GM10248 (cell line): ENCODE results near the gene ADAP1.
"Not testable (repeated sequence)": the region's sequence is repeated elsewhere in the genome, so short reads cannot be mapped to it uniquely, and the experiment has no call there.

ENCODE experiments used
- CTCF ChIA-PET: fragments of 300-600 bp; sonication (Branson Sonifier 250); formaldehyde crosslinking; extraction: SDS; loops from one replicate; lab custom pipeline; 2021; ENCODE audit warnings: antibody characterized with exemption; lab: Yijun Ruan, JAX
- POLR2A ChIA-PET: fragments of 350-650 bp; sonication (Branson Sonifier 250); formaldehyde crosslinking; extraction: SDS; loops from one replicate; lab custom pipeline; 2020; ENCODE audit warnings: antibody characterized with exemption; lab: Yijun Ruan, JAX
- DNase-seq: peaks from one replicate; pipeline ENCODE4 v3.0.0; 2012; ENCODE audit errors: extremely low spot score
- CTCF ChIP-seq: IDR thresholded peaks from 2 replicates; pipeline ENCODE4 v1.5.1; 2012; ENCODE audit warnings: mild to moderate bottlenecking, low read depth; ENCODE audit errors: extremely low read depth, missing control alignments, control extremely low read depth

Gene ADAP1

DNA sequence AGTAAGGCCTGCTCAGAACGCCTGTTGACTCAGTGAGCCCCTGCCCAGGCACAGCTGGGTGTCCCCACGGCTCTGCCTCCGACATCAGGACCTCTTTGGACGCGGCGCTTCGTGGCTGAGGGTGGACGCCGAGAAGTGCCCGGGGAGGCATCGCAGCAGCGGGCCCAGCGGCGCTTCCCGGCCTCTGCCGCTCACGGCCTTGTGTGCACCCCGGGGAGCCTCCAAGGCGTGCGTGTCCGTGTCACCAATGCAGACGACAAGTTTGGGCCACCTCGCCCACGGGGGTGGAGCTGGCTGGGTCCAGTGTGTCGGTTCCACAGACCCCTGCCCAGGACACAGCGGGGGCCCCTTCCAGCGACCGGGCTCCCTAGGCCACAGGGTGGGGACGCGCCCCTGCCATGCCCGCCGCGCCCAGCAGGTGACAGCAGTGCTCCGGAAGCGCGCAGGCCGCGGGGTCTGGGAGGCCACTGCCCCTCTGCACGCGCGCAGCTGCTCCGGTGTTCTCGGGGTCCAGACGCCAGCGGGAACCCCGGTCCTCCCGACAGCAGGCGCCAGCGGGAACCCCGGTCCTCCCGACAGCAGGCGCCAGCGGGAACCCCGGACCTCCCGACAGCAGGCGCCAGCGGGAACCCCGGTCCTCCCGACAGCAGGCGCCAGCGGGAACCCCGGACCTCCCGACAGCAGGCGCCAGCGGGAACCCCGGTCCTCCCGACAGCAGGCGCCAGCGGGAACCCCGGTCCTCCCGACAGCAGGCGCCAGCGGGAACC lies 45.7 kb downstream of the ADAP1 start:
- TF ChIP-seq CTCF, result peak; percentile 98
- POLR2A ChIA-PET, result not testable (repeated sequence)
- CTCF ChIA-PET, result interaction anchor here (0.6 to 2.1 kb wide), 18 partner anchors 10 to 190 kb away, joined by 3 to 12 read pairs (median 4); no protein-coding TSS in a partner anchor
- peak; percentile 86 for DNase-seq

DNA sequence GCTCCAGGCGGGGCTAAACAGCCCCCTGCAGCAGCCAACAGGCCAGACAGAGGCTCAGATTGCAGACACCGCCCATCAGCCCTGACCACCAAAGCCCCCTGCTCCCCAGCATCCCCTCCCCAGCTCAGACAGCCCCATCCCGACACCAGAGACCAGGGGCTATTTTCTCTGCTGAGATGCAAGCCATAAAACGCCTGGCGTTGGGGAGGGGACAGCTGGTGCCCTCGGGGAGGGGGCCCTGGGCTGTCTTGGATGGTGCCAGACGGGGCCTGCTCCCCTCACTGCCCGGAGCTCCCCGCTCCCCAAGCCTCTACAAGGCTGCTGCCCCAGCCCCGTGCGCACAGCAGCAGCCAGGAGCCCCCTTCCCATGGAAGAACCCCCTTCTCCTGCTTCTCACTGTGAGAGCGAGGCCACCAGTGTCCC lies 46.3 kb downstream of the ADAP1 start:
- TF ChIP-seq CTCF, result no peak
- POLR2A ChIA-PET, result no interaction called here
- DNase-seq, result no peak
- CTCF ChIA-PET, result interaction anchor here (0.8 to 2.1 kb wide), 9 partner anchors 17 to 117 kb away, joined by 3 to 9 read pairs (median 4); no protein-coding TSS in a partner anchor

- CTCF ChIA-PET, result interaction anchor here (0.9 to 2.1 kb wide), 8 partner anchors 18 to 158 kb away, joined by 3 to 9 read pairs (median 4); no protein-coding TSS in a partner anchor
Measured at GRCh38 chr7:907158-907980, 47.1 kb downstream of the ADAP1 start.

GRCh38 chr7:906776-907157 lies 47.7 kb downstream of the ADAP1 start:
- DNase-seq, result no peak
- POLR2A ChIA-PET, result no interaction called here
- CTCF ChIA-PET, result interaction anchor here (0.9 to 2.1 kb wide), 3 partner anchors 60 to 159 kb away, joined by 4 to 9 read pairs (median 7); no protein-coding TSS in a partner anchor
- TF ChIP-seq CTCF, result no peak

More at GRCh38 chr7:907158-907980, 47.1 kb downstream of the ADAP1 start:
- no peak for TF ChIP-seq CTCF
- POLR2A ChIA-PET, result no interaction called here
- no peak for DNase-seq

DNA sequence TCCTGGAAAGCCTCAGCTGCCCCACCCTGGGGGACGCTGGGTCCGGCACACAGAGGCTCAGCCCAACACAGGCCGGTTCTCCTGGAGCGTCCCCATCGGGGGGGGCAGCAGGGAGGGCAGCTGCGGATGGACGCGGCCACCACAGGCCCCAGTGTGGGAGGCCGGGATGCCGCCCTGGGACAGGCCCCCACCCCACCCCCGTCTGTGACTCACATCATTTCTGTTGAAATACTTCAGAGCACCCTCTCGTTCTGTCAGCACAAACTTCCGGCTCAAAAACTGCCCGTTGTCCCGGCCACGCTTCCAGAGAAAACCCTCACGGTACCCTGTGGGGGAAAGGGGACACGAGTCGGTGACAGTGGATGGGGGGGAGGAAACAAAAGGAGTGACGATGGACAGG lies 49.6 kb downstream of the ADAP1 start:
- TF ChIP-seq CTCF, result no peak
- POLR2A ChIA-PET, result no interaction called here
- no peak for DNase-seq
- CTCF ChIA-PET, result no interaction called here
